HEK293 (cell line): ENCODE measurements around the gene RUFY4.
"Not testable (repeated sequence)": the region's sequence is repeated elsewhere in the genome, so short reads cannot be mapped to it uniquely, and the experiment has no call there.

Experiments used
- CTCF ChIA-PET: fragments of 350-600 bp; formaldehyde crosslinking; extraction: SDS; loops from one replicate; lab custom pipeline; 2021; ENCODE audit warnings: antibody characterized with exemption; lab: Yijun Ruan, JAX
- POLR2A ChIA-PET: fragments of 300-600 bp; formaldehyde crosslinking; extraction: SDS; loops from one replicate; lab custom pipeline; 2020; ENCODE audit warnings: antibody characterized with exemption, inconsistent platforms; lab: Yijun Ruan, JAX
- H3K27ac ChIP-seq: fragments of 200-500 bp; sonication (Bioruptor generic); 2 replicates; pipeline ENCODE4 v1.5.1; 2014; ENCODE audit warnings: low read depth, low read length, control low read depth, inconsistent platforms; ENCODE audit errors: extremely low read depth
- H3K36me3 ChIP-seq, 2 experiments: fragments of 200-500 bp in 1 of 2; sonication (Bioruptor generic) in 1 of 2; 1 replicate in 1 of 2; 2 replicates in 1 of 2; pipeline ENCODE4 v1.5.1; 2014 to 2017; ENCODE audit warnings: inconsistent platforms in 2 of 2, low read length in 2 of 2; ENCODE audit not compliant: control insufficient read depth in 2 of 2, insufficient read depth in 1 of 2
- H3K4me1 ChIP-seq: fragments of 200-500 bp; sonication (Bioruptor generic); 2 replicates; pipeline ENCODE4 v1.5.1; 2014; ENCODE audit warnings: mild to moderate bottlenecking, low read length, inconsistent platforms; ENCODE audit not compliant: control insufficient read depth, insufficient read depth
- H3K4me3 ChIP-seq: 2 replicates; pipeline ENCODE4 v1.5.1; 2011; ENCODE audit warnings: low read depth, mild to moderate bottlenecking, control low read depth, low read length, moderate library complexity
- H3K9me3 ChIP-seq: fragments of 200-500 bp; sonication (Bioruptor generic); 2 replicates; pipeline ENCODE4 v1.5.1; 2014; ENCODE audit warnings: low read depth, low read length, inconsistent platforms; ENCODE audit not compliant: control insufficient read depth, insufficient read depth
- GLIS1 ChIP-seq: fragments of 450-650 bp; formaldehyde crosslinking; IDR thresholded peaks from 2 replicates; pipeline ENCODE4 v1.5.1; 2016; ENCODE audit warnings: missing biosample characterization, missing genetic modification characterization
- SCRT1 ChIP-seq: fragments of 450-650 bp; formaldehyde crosslinking; IDR thresholded peaks from 2 replicates; pipeline ENCODE4 v1.5.1; 2016; ENCODE audit warnings: missing biosample characterization, missing genetic modification characterization, borderline replicate concordance
- SCRT2 ChIP-seq: fragments of 450-650 bp; formaldehyde crosslinking; IDR thresholded peaks from 2 replicates; pipeline ENCODE4 v1.5.1; 2016; ENCODE audit warnings: missing biosample characterization, missing genetic modification characterization
- SP7 ChIP-seq: fragments of 450-650 bp; formaldehyde crosslinking; IDR thresholded peaks from 2 replicates; pipeline ENCODE4 v1.5.1; 2016; ENCODE audit warnings: missing biosample characterization, missing genetic modification characterization
- ZBTB17 ChIP-seq: fragments of 450-650 bp; formaldehyde crosslinking; IDR thresholded peaks from 2 replicates; pipeline ENCODE4 v1.5.1; 2016; ENCODE audit warnings: missing biosample characterization, missing genetic modification characterization
- ZBTB48 ChIP-seq: fragments of 450-650 bp; formaldehyde crosslinking; IDR thresholded peaks from 2 replicates; pipeline ENCODE4 v1.5.1; 2016; ENCODE audit warnings: missing biosample characterization, missing genetic modification characterization
- ZEB2 ChIP-seq: fragments of 450-650 bp; formaldehyde crosslinking; IDR thresholded peaks from 2 replicates; pipeline ENCODE4 v1.5.1; 2016; ENCODE audit warnings: missing biosample characterization, missing genetic modification characterization
- ZIC2 ChIP-seq: fragments of 450-650 bp; formaldehyde crosslinking; IDR thresholded peaks from 2 replicates; pipeline ENCODE4 v1.5.1; 2016; ENCODE audit warnings: missing biosample characterization, missing genetic modification characterization
- ZNF2 ChIP-seq: fragments of 450-650 bp; formaldehyde crosslinking; IDR thresholded peaks from 2 replicates; pipeline ENCODE4 v1.5.1; 2016; ENCODE audit warnings: missing biosample characterization, missing genetic modification characterization
- ZNF24 ChIP-seq: fragments of 450-650 bp; formaldehyde crosslinking; IDR thresholded peaks from 2 replicates; pipeline ENCODE4 v1.5.1; 2016; ENCODE audit warnings: missing biosample characterization, missing genetic modification characterization
- ZNF501 ChIP-seq: fragments of 450-650 bp; formaldehyde crosslinking; IDR thresholded peaks from 2 replicates; pipeline ENCODE4 v1.5.1; 2016; ENCODE audit warnings: missing biosample characterization, missing genetic modification characterization
- ZNF600 ChIP-seq: fragments of 450-650 bp; formaldehyde crosslinking; IDR thresholded peaks from 2 replicates; pipeline ENCODE4 v1.5.1; 2016; ENCODE audit warnings: missing biosample characterization, missing genetic modification characterization
- ZNF654 ChIP-seq: fragments of 450-650 bp; formaldehyde crosslinking; IDR thresholded peaks from 2 replicates; pipeline ENCODE4 v1.5.1; 2016; ENCODE audit warnings: low read depth, missing biosample characterization, missing genetic modification characterization
- TF ChIP-seq, protein P1 (sequence below): fragments of 450-650 bp; formaldehyde crosslinking; IDR thresholded peaks from 2 replicates; pipeline ENCODE4 v1.5.1; 2017; ENCODE audit warnings: missing biosample characterization, mild to moderate bottlenecking, missing genetic modification characterization, moderate library complexity
- TF ChIP-seq, protein P2 (sequence below): fragments of 450-650 bp; formaldehyde crosslinking; IDR thresholded peaks from 2 replicates; pipeline ENCODE4 v1.5.1; 2017; ENCODE audit warnings: missing biosample characterization, missing genetic modification characterization
- TF ChIP-seq, protein P3 (sequence below): fragments of 450-650 bp; formaldehyde crosslinking; IDR thresholded peaks from 2 replicates; pipeline ENCODE4 v1.5.1; 2016; ENCODE audit warnings: missing biosample characterization, missing genetic modification characterization
- TF ChIP-seq, protein P4 (sequence below): fragments of 450-650 bp; formaldehyde crosslinking; IDR thresholded peaks from 2 replicates; pipeline ENCODE4 v1.5.1; 2016; ENCODE audit warnings: missing biosample characterization, missing genetic modification characterization
- TF ChIP-seq, protein P5 (sequence below): fragments of 450-650 bp; formaldehyde crosslinking; IDR thresholded peaks from 2 replicates; pipeline ENCODE4 v1.5.1; 2016; ENCODE audit warnings: missing biosample characterization, missing genetic modification characterization

RUFY4 gene, protein sequence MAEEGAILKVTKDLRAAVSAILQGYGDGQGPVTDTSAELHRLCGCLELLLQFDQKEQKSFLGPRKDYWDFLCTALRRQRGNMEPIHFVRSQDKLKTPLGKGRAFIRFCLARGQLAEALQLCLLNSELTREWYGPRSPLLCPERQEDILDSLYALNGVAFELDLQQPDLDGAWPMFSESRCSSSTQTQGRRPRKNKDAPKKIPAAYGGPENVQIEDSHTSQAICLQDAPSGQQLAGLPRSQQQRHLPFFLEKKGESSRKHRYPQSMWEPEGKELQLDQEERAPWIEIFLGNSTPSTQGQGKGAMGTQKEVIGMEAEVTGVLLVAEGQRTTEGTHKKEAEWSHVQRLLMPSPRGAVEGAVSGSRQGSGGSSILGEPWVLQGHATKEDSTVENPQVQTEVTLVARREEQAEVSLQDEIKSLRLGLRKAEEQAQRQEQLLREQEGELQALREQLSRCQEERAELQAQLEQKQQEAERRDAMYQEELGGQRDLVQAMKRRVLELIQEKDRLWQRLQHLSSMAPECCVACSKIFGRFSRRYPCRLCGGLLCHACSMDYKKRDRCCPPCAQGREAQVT

DNA sequence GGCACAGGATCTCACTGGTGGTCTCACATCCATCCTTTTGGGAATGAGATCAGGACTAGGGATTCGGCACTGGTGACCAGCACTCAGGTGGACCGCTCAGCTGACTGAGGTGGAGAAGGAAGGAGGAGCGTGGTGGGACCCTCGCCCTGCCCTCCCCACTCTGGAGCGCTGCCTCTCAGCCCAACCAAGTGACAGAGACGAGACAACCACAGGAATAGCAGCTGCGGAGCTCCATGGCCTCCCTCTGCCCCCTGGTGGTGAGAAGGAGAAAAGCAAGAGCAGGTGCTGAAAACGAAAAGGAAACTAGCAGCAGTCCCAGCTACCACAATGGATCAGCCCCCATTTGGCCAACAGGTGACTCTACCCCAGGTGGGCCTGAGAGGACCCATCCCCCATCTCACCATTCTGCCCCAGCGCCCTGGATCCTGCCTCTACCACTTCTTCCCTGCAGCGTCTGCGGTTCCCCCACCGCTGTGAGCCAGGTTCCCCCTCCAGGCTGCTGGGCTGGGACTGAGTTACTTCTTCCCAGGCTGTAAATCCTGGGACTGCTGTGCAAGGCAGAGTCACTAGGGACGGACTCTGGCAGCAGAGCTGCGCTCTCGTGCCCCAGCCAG is at the start of gene RUFY4:
RUFY4 (plus strand) TSS at position 533 of the 614 bp plus-strand sequence. CDS start 1,353 bp downstream, outside the sequence.
- POLR2A ChIA-PET, H3K4me1 ChIP-seq, H3K27ac ChIP-seq, H3K36me3 ChIP-seq, H3K9me3 ChIP-seq, H3K4me3 ChIP-seq: not testable (repeated sequence)
- CTCF ChIA-PET = interaction anchor here (0.6 to 2.4 kb wide), 18 partner anchors 8 to 470 kb away, joined by 3 to 19 read pairs (median 4); no protein-coding TSS in a partner anchor
- TF ChIP-seq, protein P1, sequence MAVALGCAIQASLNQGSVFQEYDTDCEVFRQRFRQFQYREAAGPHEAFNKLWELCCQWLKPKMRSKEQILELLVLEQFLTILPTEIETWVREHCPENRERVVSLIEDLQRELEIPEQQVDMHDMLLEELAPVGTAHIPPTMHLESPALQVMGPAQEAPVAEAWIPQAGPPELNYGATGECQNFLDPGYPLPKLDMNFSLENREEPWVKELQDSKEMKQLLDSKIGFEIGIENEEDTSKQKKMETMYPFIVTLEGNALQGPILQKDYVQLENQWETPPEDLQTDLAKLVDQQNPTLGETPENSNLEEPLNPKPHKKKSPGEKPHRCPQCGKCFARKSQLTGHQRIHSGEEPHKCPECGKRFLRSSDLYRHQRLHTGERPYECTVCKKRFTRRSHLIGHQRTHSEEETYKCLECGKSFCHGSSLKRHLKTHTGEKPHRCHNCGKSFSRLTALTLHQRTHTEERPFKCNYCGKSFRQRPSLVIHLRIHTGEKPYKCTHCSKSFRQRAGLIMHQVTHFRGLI (tag by site-specific recombination) = peak; percentile 89
- TF ChIP-seq GLIS1 (tag by site-specific recombination) (peak; percentile 41), SP7 (peak; percentile 34; the same call in 1 of the 2 replicates), SCRT2 (tag by site-specific recombination) (peak; percentile 94), ZNF501 (tag by site-specific recombination) (peak; percentile 42; the same call in 1 of the 2 replicates), ZNF654 (tag by site-specific recombination) (peak; percentile 57), ZNF2 (tag by site-specific recombination) (peak; percentile 75), ZBTB48 (0 out of 2 replicates have a peak, but pooled peaks have one; percentile 17), SCRT1 (tag by site-specific recombination) (peak; percentile 82), ZBTB17 (tag by site-specific recombination) (peak; percentile 79), ZNF24 (tag by site-specific recombination) (peak; percentile 67; the same call in 1 of the 2 replicates), ZIC2 (peak; percentile 99), ZEB2 (tag by site-specific recombination) (peak; percentile 69; the same call in 1 of the 2 replicates), ZNF600 (peak; percentile 67; the same call in 1 of the 2 replicates)
- TF ChIP-seq, protein P2, sequence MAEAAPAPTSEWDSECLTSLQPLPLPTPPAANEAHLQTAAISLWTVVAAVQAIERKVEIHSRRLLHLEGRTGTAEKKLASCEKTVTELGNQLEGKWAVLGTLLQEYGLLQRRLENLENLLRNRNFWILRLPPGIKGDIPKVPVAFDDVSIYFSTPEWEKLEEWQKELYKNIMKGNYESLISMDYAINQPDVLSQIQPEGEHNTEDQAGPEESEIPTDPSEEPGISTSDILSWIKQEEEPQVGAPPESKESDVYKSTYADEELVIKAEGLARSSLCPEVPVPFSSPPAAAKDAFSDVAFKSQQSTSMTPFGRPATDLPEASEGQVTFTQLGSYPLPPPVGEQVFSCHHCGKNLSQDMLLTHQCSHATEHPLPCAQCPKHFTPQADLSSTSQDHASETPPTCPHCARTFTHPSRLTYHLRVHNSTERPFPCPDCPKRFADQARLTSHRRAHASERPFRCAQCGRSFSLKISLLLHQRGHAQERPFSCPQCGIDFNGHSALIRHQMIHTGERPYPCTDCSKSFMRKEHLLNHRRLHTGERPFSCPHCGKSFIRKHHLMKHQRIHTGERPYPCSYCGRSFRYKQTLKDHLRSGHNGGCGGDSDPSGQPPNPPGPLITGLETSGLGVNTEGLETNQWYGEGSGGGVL (tag by site-specific recombination) = peak; percentile 97
- TF ChIP-seq, protein P3, sequence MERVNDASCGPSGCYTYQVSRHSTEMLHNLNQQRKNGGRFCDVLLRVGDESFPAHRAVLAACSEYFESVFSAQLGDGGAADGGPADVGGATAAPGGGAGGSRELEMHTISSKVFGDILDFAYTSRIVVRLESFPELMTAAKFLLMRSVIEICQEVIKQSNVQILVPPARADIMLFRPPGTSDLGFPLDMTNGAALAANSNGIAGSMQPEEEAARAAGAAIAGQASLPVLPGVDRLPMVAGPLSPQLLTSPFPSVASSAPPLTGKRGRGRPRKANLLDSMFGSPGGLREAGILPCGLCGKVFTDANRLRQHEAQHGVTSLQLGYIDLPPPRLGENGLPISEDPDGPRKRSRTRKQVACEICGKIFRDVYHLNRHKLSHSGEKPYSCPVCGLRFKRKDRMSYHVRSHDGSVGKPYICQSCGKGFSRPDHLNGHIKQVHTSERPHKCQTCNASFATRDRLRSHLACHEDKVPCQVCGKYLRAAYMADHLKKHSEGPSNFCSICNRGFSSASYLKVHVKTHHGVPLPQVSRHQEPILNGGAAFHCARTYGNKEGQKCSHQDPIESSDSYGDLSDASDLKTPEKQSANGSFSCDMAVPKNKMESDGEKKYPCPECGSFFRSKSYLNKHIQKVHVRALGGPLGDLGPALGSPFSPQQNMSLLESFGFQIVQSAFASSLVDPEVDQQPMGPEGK = peak; percentile 84
- TF ChIP-seq, protein P4, sequence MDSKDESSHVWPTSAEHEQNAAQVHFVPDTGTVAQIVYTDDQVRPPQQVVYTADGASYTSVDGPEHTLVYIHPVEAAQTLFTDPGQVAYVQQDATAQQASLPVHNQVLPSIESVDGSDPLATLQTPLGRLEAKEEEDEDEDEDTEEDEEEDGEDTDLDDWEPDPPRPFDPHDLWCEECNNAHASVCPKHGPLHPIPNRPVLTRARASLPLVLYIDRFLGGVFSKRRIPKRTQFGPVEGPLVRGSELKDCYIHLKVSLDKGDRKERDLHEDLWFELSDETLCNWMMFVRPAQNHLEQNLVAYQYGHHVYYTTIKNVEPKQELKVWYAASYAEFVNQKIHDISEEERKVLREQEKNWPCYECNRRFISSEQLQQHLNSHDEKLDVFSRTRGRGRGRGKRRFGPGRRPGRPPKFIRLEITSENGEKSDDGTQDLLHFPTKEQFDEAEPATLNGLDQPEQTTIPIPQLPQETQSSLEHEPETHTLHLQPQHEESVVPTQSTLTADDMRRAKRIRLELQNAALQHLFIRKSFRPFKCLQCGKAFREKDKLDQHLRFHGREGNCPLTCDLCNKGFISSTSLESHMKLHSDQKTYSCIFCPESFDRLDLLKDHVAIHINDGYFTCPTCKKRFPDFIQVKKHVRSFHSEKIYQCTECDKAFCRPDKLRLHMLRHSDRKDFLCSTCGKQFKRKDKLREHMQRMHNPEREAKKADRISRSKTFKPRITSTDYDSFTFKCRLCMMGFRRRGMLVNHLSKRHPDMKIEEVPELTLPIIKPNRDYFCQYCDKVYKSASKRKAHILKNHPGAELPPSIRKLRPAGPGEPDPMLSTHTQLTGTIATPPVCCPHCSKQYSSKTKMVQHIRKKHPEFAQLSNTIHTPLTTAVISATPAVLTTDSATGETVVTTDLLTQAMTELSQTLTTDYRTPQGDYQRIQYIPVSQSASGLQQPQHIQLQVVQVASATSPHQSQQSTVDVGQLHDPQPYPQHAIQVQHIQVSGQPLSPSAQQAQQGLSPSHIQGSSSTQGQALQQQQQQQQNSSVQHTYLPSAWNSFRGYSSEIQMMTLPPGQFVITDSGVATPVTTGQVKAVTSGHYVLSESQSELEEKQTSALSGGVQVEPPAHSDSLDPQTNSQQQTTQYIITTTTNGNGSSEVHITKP (tag by site-specific recombination) = peak; percentile 71
- TF ChIP-seq, protein P5, sequence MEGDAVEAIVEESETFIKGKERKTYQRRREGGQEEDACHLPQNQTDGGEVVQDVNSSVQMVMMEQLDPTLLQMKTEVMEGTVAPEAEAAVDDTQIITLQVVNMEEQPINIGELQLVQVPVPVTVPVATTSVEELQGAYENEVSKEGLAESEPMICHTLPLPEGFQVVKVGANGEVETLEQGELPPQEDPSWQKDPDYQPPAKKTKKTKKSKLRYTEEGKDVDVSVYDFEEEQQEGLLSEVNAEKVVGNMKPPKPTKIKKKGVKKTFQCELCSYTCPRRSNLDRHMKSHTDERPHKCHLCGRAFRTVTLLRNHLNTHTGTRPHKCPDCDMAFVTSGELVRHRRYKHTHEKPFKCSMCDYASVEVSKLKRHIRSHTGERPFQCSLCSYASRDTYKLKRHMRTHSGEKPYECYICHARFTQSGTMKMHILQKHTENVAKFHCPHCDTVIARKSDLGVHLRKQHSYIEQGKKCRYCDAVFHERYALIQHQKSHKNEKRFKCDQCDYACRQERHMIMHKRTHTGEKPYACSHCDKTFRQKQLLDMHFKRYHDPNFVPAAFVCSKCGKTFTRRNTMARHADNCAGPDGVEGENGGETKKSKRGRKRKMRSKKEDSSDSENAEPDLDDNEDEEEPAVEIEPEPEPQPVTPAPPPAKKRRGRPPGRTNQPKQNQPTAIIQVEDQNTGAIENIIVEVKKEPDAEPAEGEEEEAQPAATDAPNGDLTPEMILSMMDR (tag by site-specific recombination) = peak; percentile 91
